ENCODE data around the gene MEGF6.

GRCh38 chr1:3510956-3511250 is 100.4 kb downstream of the MEGF6 start:
- TF ChIP-seq EZH2 (IDR thresholded peaks at IDR 0.05; ENCODE audit: borderline replicate concordance, insufficient read depth, low read depth, low read length, poor library complexity, severe bottlenecking) = no peak
- no peak for TF ChIP-seq CTCF (IDR thresholded peaks at IDR 0.05)
